ENCODE measurements around the gene VWC2L. TPM values are rescaled to one million over a fixed set of nuclear protein-coding genes. Genes with fewer than 3 reads are reported as not detected.

Gene VWC2L
- total RNA-seq, 6 donors from 2014 or later, result 0.30 TPM; not detected in 5

DNA sequence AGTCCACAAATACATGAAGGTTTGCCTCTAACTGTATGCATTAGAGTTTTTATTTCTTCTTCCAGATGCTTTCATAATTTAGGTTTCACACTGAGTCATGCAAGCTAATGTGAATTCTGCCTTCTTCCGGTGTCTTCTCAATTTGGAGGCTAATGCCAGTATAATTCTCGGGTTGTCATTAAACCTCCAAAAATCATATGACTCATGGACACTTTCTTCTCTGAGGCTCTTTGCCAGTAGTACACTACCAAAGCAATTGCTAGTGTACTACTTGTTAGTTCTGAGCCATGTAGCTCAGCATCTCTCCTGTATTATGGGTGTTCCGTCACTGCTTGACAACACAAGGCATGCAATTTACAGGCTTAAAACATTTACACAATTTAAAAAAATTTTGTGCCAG, 137.1 kb downstream of the VWC2L start:
- Histone ChIP-seq H3K4me3 (no peak overlapping the region), H3K4me1 (no peaks in the 10 kb centered on the region), H3K9me3 (no peaks in the 10 kb centered on the region), H3K27me3 (no peaks in the 10 kb centered on the region), H3K27ac (no peak overlapping the region), H3K36me3 (no peaks in the 10 kb centered on the region)
- ATAC-seq (ENCODE audit: low FRiP score in 2 of 2) (no peak), DNase-seq (no peak)
- TF ChIP-seq, protein P1, sequence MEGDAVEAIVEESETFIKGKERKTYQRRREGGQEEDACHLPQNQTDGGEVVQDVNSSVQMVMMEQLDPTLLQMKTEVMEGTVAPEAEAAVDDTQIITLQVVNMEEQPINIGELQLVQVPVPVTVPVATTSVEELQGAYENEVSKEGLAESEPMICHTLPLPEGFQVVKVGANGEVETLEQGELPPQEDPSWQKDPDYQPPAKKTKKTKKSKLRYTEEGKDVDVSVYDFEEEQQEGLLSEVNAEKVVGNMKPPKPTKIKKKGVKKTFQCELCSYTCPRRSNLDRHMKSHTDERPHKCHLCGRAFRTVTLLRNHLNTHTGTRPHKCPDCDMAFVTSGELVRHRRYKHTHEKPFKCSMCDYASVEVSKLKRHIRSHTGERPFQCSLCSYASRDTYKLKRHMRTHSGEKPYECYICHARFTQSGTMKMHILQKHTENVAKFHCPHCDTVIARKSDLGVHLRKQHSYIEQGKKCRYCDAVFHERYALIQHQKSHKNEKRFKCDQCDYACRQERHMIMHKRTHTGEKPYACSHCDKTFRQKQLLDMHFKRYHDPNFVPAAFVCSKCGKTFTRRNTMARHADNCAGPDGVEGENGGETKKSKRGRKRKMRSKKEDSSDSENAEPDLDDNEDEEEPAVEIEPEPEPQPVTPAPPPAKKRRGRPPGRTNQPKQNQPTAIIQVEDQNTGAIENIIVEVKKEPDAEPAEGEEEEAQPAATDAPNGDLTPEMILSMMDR (IDR thresholded peaks at IDR 0.05), result no peak
- no peak for TF ChIP-seq EP300 (IDR thresholded peaks at IDR 0.05)
- no peak for TF ChIP-seq POLR2AphosphoS5 (IDR thresholded peaks at IDR 0.05)
- TF ChIP-seq POLR2A (IDR thresholded peaks at IDR 0.05), result no peak
- 58 to 60% methylated on average over 3 of the region's 3 CpGs for WGBS, 2 donors

DNA sequence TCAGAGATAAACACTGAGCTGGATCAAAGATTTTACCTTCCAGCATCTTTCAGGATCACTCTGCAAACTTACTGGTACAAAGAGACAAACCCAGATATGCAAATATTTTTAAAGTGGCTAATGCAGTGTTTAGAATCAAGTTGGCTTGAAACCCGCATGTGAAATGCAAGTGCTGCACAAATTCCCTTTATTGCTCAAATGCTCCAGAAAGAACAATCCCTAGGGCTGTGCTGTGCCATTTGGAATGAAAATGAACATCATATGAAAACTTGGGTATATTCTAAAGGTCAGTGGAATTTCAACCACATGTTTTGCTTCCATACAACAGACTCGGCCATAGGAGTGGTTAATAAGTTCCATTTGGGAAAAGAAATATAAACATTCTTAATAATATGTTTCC, 139.1 kb downstream of the VWC2L start:
- 77 to 87% methylated on average over 2 of the region's 2 CpGs for WGBS, 2 donors
- ATAC-seq (ENCODE audit: low FRiP score in 2 of 2) (no peak), DNase-seq (no peak)

DNA sequence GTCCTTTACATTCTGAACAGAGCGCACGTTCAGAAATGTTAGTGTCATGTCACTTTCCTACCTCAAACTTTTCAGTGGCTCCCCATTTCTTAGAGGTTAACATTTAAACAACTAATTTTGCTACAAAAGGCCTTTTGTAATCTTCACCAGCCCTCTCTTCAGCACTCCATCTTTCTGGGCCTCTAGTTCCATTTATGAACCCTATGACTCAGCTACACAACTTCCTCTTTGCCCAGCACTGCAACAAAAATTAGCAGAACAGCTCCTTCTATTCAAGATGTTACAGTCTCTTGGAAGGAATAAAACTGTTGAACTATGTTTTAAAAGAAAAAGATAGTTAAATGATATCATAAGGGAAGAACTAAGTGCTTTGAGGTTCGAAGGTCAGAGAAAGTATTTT, 139.9 kb downstream of the VWC2L start:
- 77 to 83% methylated on average over 3 of the region's 3 CpGs for WGBS, 2 donors
- ATAC-seq (ENCODE audit: low FRiP score in 2 of 2), result no peak

More for the DNA sequence above, 139.1 kb downstream of the VWC2L start:
- H3K27ac ChIP-seq, result no peak overlapping the region
- H3K27me3 ChIP-seq, result no peaks in the 10 kb centered on the region
- H3K4me3 ChIP-seq, result no peak overlapping the region
- H3K9me3 ChIP-seq, result no peaks in the 10 kb centered on the region
- no peak for TF ChIP-seq EP300 (IDR thresholded peaks at IDR 0.05)
- H3K36me3 ChIP-seq, result no peaks in the 10 kb centered on the region
- H3K4me1 ChIP-seq, result no peaks in the 10 kb centered on the region

DNA sequence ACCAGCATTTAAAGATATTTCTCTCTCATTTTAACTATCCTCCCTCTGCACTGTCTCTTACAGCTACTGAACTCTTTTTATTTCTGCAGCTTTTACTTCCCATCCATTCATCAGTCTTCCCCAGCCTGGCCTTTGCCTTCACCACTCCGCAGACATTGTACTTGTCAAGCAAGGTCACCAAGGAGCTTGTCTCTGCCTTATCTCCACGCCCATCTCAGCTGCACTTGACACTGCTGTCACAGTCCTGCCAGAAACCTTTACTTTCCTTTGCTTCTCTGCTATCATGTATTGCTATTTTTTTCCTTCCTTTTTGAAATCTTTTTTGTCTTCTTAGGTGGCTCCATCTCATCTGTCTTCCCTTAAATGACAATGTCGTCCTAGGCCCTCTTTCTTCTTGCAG, 147.0 kb downstream of the VWC2L start:
- 61 to 68% methylated on average over 3 of the region's 3 CpGs for WGBS, 2 donors
- DNase-seq, result no peak

More for the DNA sequence above, 139.9 kb downstream of the VWC2L start:
- no peaks in the 10 kb centered on the region for H3K4me1 ChIP-seq
- no peak overlapping the region for H3K4me3 ChIP-seq
- no peaks in the 10 kb centered on the region for H3K36me3 ChIP-seq
- H3K9me3 ChIP-seq, result no peaks in the 10 kb centered on the region
- no peak overlapping the region for H3K27ac ChIP-seq
- no peaks in the 10 kb centered on the region for H3K27me3 ChIP-seq
- TF ChIP-seq POLR2A (IDR thresholded peaks at IDR 0.05), result no peak
- TF ChIP-seq POLR2AphosphoS5 (IDR thresholded peaks at IDR 0.05), result no peak
- TF ChIP-seq, protein P1 (IDR thresholded peaks at IDR 0.05), result no peak
- no peak for TF ChIP-seq EP300 (IDR thresholded peaks at IDR 0.05)
- no peak for DNase-seq

DNA sequence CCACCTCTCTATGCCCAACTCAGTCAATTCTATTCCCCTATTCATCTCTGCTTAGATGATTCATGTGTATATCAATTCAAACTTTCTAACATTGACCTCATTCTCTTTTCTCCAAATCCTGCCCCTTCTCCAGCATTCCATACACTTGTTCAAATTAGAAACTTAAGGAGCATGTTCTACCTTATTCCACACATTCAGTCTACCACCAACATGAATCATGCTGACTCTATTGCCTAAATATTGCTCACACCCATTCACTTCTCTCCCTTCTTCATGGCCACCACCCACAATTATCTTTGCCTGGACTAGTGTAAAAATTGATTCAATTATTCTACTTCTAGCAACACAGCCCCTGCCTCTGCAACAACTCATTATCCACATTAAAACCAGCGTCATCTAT, 147.5 kb downstream of the VWC2L start:
- TF ChIP-seq POLR2AphosphoS5 (IDR thresholded peaks at IDR 0.05), result no peak
- no peak for TF ChIP-seq POLR2A (IDR thresholded peaks at IDR 0.05)
- TF ChIP-seq, protein P1 (IDR thresholded peaks at IDR 0.05), result no peak
- TF ChIP-seq EP300 (IDR thresholded peaks at IDR 0.05), result no peak

More for the DNA sequence above, 147.0 kb downstream of the VWC2L start:
- Histone ChIP-seq H3K9me3 (no peaks in the 10 kb centered on the region), H3K27me3 (no peaks in the 10 kb centered on the region), H3K36me3 (no peaks in the 10 kb centered on the region), H3K4me3 (no peak overlapping the region), H3K27ac (no peak overlapping the region), H3K4me1 (no peaks in the 10 kb centered on the region)
- TF ChIP-seq POLR2A (IDR thresholded peaks at IDR 0.05) (no peak), EP300 (IDR thresholded peaks at IDR 0.05) (no peak), POLR2AphosphoS5 (IDR thresholded peaks at IDR 0.05) (no peak)
- TF ChIP-seq, protein P1 (IDR thresholded peaks at IDR 0.05), result no peak
- ATAC-seq (ENCODE audit: low FRiP score in 2 of 2), result no peak

More for the DNA sequence above, 147.5 kb downstream of the VWC2L start:
- no peak for ATAC-seq (ENCODE audit: low FRiP score in 2 of 2)
- Histone ChIP-seq H3K27ac (no peak overlapping the region), H3K27me3 (no peaks in the 10 kb centered on the region), H3K9me3 (no peaks in the 10 kb centered on the region), H3K4me3 (no peak overlapping the region), H3K36me3 (no peaks in the 10 kb centered on the region), H3K4me1 (no peaks in the 10 kb centered on the region)
- DNase-seq, result no peak
- 83 to 85% methylated on average over 1 of the region's 1 CpG for WGBS, 2 donors
